K562 (cell line): Measurements from ENCODE around the gene ZNF32. TPM values are rescaled to one million over a fixed set of nuclear protein-coding genes. Genes with fewer than 3 reads are reported as not detected.

Experiments
- ATAC-seq: fragments of 200-7000 bp; cut with Tn5 transposase; 3 replicates; pipeline ENCODE4 v1.9.1; 2020; ENCODE audit warnings: moderate library complexity
- BruUV-seq: library from RNA; stranded (reverse); fragments of 400-500 nt; replicated peaks from 2 replicates; lab custom pipeline; 2021; lab: Mats Ljungman, UMichigan
- CTCF ChIA-PET: fragments of 300-600 bp; formaldehyde crosslinking; extraction: SDS; loops from one replicate; lab custom pipeline; 2021; ENCODE audit warnings: low intra/inter-chr PET ratio; lab: Yijun Ruan, JAX
- POLR2A ChIA-PET: fragments of 300-600, 350-650 bp; sonication (Branson Sonifier 250); formaldehyde crosslinking; extraction: SDS; loops from one replicate; lab custom pipeline; 2021; ENCODE audit warnings: antibody characterized with exemption, inconsistent platforms; lab: Yijun Ruan, JAX
- DNase-seq, 4 experiments: peaks; one replicate each; pipeline versions ENCODE4 v3.0.0 to v3.0.0-alpha.2; 2011 to 2018; ENCODE audit warnings: low spot score in 3 of 4, mixed read lengths in 3 of 4; ENCODE audit errors: extremely low read depth in 1 of 4
- FAIRE-seq: peaks from 2 replicates; lab custom pipeline; 2011; peaks lifted over from hg19 to GRCh38; lab: Jason Lieb, UNC
- H2AFZ ChIP-seq: 2 replicates; pipeline ENCODE4 v1.6.0; 2011; ENCODE audit warnings: low read depth, low read length, control low read depth, inconsistent platforms
- H3K27ac ChIP-seq: fragments of 200-600 bp; 3 replicates; pipeline ENCODE4 v1.8.0; 2011; ENCODE audit warnings: low read depth, mild to moderate bottlenecking, control low read depth, inconsistent platforms, low read length, moderate library complexity, mixed read lengths; ENCODE audit errors: extremely low read depth
- H3K27me3 ChIP-seq, 2 experiments: fragments of 300-600 bp in 1 of 2; 2 replicates in 1 of 2; 3 replicates in 1 of 2; pipeline versions ENCODE4 v1.6.0 to v1.8.0; 2011; ENCODE audit warnings: inconsistent platforms in 2 of 2, low read length in 2 of 2, mild to moderate bottlenecking in 1 of 2, mixed read lengths in 1 of 2, moderate library complexity in 1 of 2; ENCODE audit not compliant: control insufficient read depth in 2 of 2, insufficient read depth in 2 of 2
- H3K36me3 ChIP-seq: fragments of 300-600 bp; 3 replicates; pipeline ENCODE4 v1.8.0; 2011; ENCODE audit warnings: mild to moderate bottlenecking, low read length, inconsistent platforms; ENCODE audit not compliant: control insufficient read depth, insufficient read depth
- H3K4me1 ChIP-seq, 2 experiments: fragments of 200-600 bp in 1 of 2; replicated peaks in 1 of 2; 2 replicates in 1 of 2; 3 replicates in 1 of 2; pipeline versions ENCODE4 v1.5.1 to v1.8.0; 2011; ENCODE audit warnings: inconsistent platforms in 2 of 2, low read length in 2 of 2, mild to moderate bottlenecking in 1 of 2, mixed read lengths in 1 of 2, moderate library complexity in 1 of 2; ENCODE audit not compliant: control insufficient read depth in 2 of 2, insufficient read depth in 2 of 2
- H3K4me2 ChIP-seq: 2 replicates; pipeline ENCODE4 v1.6.1; 2011; ENCODE audit warnings: low read length, control low read depth, inconsistent platforms, mixed read lengths; ENCODE audit not compliant: insufficient read depth
- H3K4me3 ChIP-seq: fragments of 200-600 bp; sonication (generic), shearing (Covaris generic); 2 replicates; pipeline ENCODE4 v1.5.1; 2016; ENCODE audit warnings: control low read depth, inconsistent platforms
- H3K79me2 ChIP-seq: fragments of 200-600 bp; 3 replicates; pipeline ENCODE4 v1.8.0; 2011; ENCODE audit warnings: low read length, inconsistent platforms; ENCODE audit not compliant: control insufficient read depth, insufficient read depth
- H3K9ac ChIP-seq, 2 experiments: 2 replicates each; pipeline versions ENCODE4 v1.6.0 to v1.6.1; 2011; ENCODE audit warnings: low read depth in 2 of 2, low read length in 2 of 2, control low read depth in 1 of 2, inconsistent platforms in 1 of 2, mild to moderate bottlenecking in 1 of 2, mixed read lengths in 1 of 2; ENCODE audit not compliant: insufficient read depth in 1 of 2
- H3K9me1 ChIP-seq: one replicate; pipeline ENCODE4 v1.6.0; 2011; ENCODE audit warnings: inconsistent platforms, mild to moderate bottlenecking, low read length, moderate library complexity; ENCODE audit not compliant: control insufficient read depth, insufficient read depth
- H3K9me3 ChIP-seq: replicated peaks from 2 replicates; pipeline ENCODE4 v1.5.1; 2011; ENCODE audit warnings: low read depth, low read length, inconsistent platforms; ENCODE audit not compliant: control insufficient read depth, insufficient read depth
- H4K20me1 ChIP-seq: replicated peaks from 2 replicates; pipeline ENCODE4 v1.6.1; 2011; ENCODE audit warnings: low read length, inconsistent platforms, mixed read lengths; ENCODE audit not compliant: control insufficient read depth, insufficient read depth
- FOSL1 ChIP-seq: fragments of 200-800 bp; sonication (Bioruptor generic); conservative IDR thresholded peaks from 2 replicates; pipeline ENCODE4 v1.6.1; 2016; ENCODE audit warnings: missing genetic modification characterization, missing compliant biosample characterization
- MCM3 ChIP-seq: fragments of 450-650 bp; IDR thresholded peaks from 2 replicates; pipeline ENCODE4 v1.6.1; 2016
- MED1 ChIP-seq: sonication (generic); formaldehyde crosslinking; IDR thresholded peaks from 2 replicates; pipeline ENCODE4 v1.8.1; 2023; ENCODE audit warnings: missing genetic modification reagents, borderline replicate concordance
- NFE2L1 ChIP-seq: fragments of 450-650 bp; IDR thresholded peaks from 2 replicates; pipeline ENCODE4 v1.6.1; 2016; ENCODE audit warnings: missing genetic modification characterization, low read depth, mild to moderate bottlenecking, missing compliant biosample characterization, moderate library complexity, borderline replicate concordance
- RBM14 ChIP-seq: fragments of 200-400 bp; formaldehyde crosslinking; IDR thresholded peaks from 2 replicates; pipeline ENCODE4 v1.6.1; 2018; ENCODE audit warnings: low read depth, mild to moderate bottlenecking, low read length, moderate library complexity, borderline replicate concordance; ENCODE audit not compliant: insufficient read depth
- SIRT6 ChIP-seq: IDR thresholded peaks from one replicate; pipeline ENCODE4 v1.6.1; 2012; ENCODE audit warnings: low read depth, mild to moderate bottlenecking, control low read depth, inconsistent platforms, low read length, moderate library complexity
- TEAD1 ChIP-seq, 2 experiments: fragments of 450-650 bp in 1 of 2; sonication (generic) in 1 of 2; formaldehyde crosslinking; IDR thresholded peaks; 2 replicates each; pipeline versions ENCODE4 v1.4.0 to v1.8.0; 2020 to 2022; ENCODE audit warnings: mild to moderate bottlenecking in 2 of 2, missing genetic modification reagents in 1 of 2
- U2AF2 ChIP-seq: fragments of 200-400 bp; formaldehyde crosslinking; optimal IDR thresholded peaks from 2 replicates; pipeline ENCODE3; 2017; ENCODE audit warnings: low read depth, mild to moderate bottlenecking, low read length
- ZNF780A ChIP-seq: fragments of 250-450 bp; sonication (Bioruptor Pico); IDR thresholded peaks from 2 replicates; pipeline ENCODE4 v1.5.0; 2021; ENCODE audit warnings: mild to moderate bottlenecking
- WGBS: fragments of 100-300 bp; shearing (Covaris generic); methylation state at CpG from one replicate; pipeline ENCODE4 v1.1.6; 2016; ENCODE audit warnings: low coverage, mixed read lengths; ENCODE audit not compliant: insufficient coverage; ENCODE audit errors: missing lambda C conversion rate; 5-methylcytosine and 5-hydroxymethylcytosine counted together
- in situ Hi-C: fragments of 300-500 bp; cut with MboI; formaldehyde crosslinking; loops from 4 replicates; pipeline ENCODE4 v1.15.0; 2018; ENCODE audit warnings: inconsistent platforms, mixed read lengths
- intact Hi-C: fragments of 100-400 bp; cut with micrococcal nuclease; formaldehyde crosslinking; loops from 2 replicates; pipeline ENCODE4 v1.14.2; 2022
- polyA plus RNA-seq, 8 experiments: library from polyadenylated mRNA; depleted of rRNA in 4 of 8; stranded (reverse) in 5 of 8; unstranded in 3 of 8; fragments of >200 nt; fragmentation: Nextera tagmentation in 2 of 8; fragmentation: Illumina TruSeq in 1 of 8; extraction: Ambion mirVana in 2 of 8; extraction: Trizol in 1 of 8; gene quantifications; 2 replicates each; pipeline versions ENCODE4 v1.2.1 to v1.2.3, GENCODE V29; 2011 to 2014; ENCODE audit warnings: inconsistent platforms in 1 of 8, missing spikeins in 1 of 8
- total RNA-seq, 7 experiments: library from RNA; depleted of rRNA in 6 of 7; stranded (reverse); fragments of >200 nt in 6 of 7; fragmentation: Illumina TruSeq in 2 of 7; extraction: Trizol in 2 of 7; gene quantifications; 2 replicates each; pipeline versions ENCODE4 v1.2.1 to v1.2.3, GENCODE V29; 2011 to 2021; ENCODE audit warnings: low replicate concordance in 1 of 7
- TF ChIP-seq, protein P1 (sequence below), 3 experiments: fragments of 200-800 bp in 1 of 3; sonication (Bioruptor generic) in 1 of 3; sonication (generic) in 1 of 3; formaldehyde crosslinking in 1 of 3; IDR thresholded peaks; 2 replicates each; pipeline versions ENCODE4 v1.6.1 to v1.8.0; 2016 to 2022; ENCODE audit warnings: mild to moderate bottlenecking in 2 of 3, missing compliant biosample characterization in 2 of 3, missing genetic modification characterization in 2 of 3, missing genetic modification reagents in 1 of 3

The ZNF32 gene
- total and polyA plus RNA-seq, 9 of the 15 experiments (the other 6 are each of a cell fraction or from before 2014, with no cell fraction given): 17.3 to 57.0 (median 26.3) TPM

DNA sequence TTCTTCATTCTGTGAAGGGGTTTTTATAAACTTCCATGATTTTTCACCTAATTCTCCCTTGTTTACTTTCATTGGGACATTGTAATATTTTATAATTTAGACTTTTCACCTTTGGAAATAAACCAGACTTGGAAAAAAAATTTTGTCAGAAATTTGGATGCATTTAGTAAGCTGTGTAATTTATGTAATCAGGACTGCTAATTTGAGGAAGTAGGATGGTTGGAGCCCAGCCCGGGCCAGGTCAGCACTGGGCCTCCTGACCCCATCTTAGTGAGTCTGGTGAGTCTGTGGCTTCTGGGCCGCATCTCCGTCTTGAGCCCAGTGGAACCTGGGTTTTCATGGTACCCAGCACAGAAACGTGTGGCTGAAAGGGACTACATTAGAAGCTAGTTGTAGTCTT is 27.6 kb upstream of the ZNF32 start (continued):
- no peak for TF ChIP-seq ZNF780A
- TF ChIP-seq SIRT6: no peak

DNA sequence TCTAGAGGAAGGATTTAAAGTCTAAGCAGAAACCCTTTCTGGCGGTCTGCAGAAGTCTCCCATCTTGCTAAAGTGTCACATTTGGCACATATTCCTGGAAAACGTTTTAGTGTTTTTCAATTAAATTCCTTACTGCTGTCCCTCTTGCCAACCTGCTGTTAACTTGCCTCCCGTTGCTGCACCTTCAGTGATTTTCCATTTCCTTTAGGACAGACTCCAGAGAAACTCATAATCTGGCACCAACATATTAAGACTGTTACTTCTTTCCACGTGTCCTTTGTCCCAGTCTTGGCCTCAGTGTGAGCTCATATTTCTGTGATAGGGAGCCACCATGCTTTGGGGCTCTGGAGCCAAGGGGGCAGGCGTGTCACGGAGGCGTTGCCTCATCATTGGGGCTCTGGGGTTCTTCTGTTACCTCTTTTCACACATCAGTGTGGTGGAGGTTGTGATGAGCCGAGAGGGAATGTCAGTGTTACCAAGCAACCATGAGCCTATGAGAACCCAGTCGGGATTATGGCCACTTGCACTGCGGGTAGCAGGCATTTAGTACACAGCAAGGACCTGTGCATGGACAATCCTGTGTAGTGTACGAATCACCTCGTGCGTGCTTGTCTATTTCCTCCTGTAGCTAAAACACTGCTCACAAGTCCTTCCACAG is 26.0 kb upstream of the ZNF32 start:
- POLR2A ChIA-PET: no interaction called here
- intact Hi-C loops (loop anchor here (5.0 to 10.0 kb wide), 3 partner anchors 180 to 1193 kb away; no protein-coding TSS in a partner anchor), in situ Hi-C loops (loop anchor here (5.0 kb wide), 1 partner anchor 713 kb away; the partner anchor contains the start of gene CXCL12)
- Histone ChIP-seq H3K27ac (no peak overlapping the region), H3K9me3 (no peaks in the 10 kb centered on the region), H2AFZ (no peak overlapping the region), H3K9me1 (no peaks in the 10 kb centered on the region), H3K4me1 (0 out of 5 replicates have a peak, but pooled peaks cover 0 to under 1% of the 10 kb centered on the region in 2 experiments), H3K36me3 (no peaks in the 10 kb centered on the region), H3K79me2 (no peaks in the 10 kb centered on the region), H3K9ac (no peak overlapping the region), H3K4me2 (no peak overlapping the region), H3K4me3 (no peak overlapping the region), H3K27me3 (peaks cover 12 to 54% of the 10 kb centered on the region in 2 experiments), H4K20me1 (0 out of 2 replicates have a peak, but pooled peaks cover 2% of the 10 kb centered on the region)
- 2% methylated on average over 13 of the region's 13 CpGs for WGBS
- TF ChIP-seq, protein P1, sequence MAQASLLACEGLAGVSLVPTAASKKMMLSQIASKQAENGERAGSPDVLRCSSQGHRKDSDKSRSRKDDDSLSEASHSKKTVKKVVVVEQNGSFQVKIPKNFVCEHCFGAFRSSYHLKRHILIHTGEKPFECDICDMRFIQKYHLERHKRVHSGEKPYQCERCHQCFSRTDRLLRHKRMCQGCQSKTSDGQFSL (CRISPR knock-in tag; IDR thresholded peaks at IDR 0.05): no peak
- TF ChIP-seq, protein P1 (tag; IDR thresholded peaks at IDR 0.05): no peak
- TF ChIP-seq NFE2L1 (tag) (no peak), TEAD1 (CRISPR knock-in tag; IDR thresholded peaks at IDR 0.05) (no peak), RBM14 (no peak), FOSL1 (no peak), U2AF2 (no peak), MCM3 (no peak), MED1 (CRISPR knock-in tag) (no peak)
- CTCF ChIA-PET: no interaction called here
- no TSS peak for BruUV-seq
- FAIRE-seq (no peak), ATAC-seq (no peak), DNase-seq (no peak)
